PC-3 (cell line): Measurements from ENCODE around the gene TSPEAR. TPM values are rescaled to one million over a fixed set of nuclear protein-coding genes. Genes with fewer than 3 reads are reported as not detected.

ENCODE experiments used
- ATAC-seq: fragments of 200-7000 bp; cut with Tn5 transposase; 2 replicates; pipeline ENCODE4 v1.9.1; 2020; ENCODE audit warnings: mild to moderate bottlenecking, moderate library complexity
- BruUV-seq: library from RNA; stranded (reverse); fragments of 400-500 nt; replicated peaks from 2 replicates; lab custom pipeline; 2021; lab: Mats Ljungman, UMichigan
- CTCF ChIA-PET: fragments of 300-600 bp; sonication (Branson Sonifier 250); formaldehyde crosslinking; loops from one replicate; lab custom pipeline; 2022; ENCODE audit warnings: antibody characterized with exemption; lab: Charles Lee
- POLR2A ChIA-PET: fragments of 300-600 bp; sonication (Branson Sonifier 250); formaldehyde crosslinking; loops from one replicate; lab custom pipeline; 2022; ENCODE audit warnings: antibody characterized with exemption; ENCODE audit not compliant: unreplicated experiment; lab: Charles Lee
- DNase-seq: peaks from one replicate; pipeline ENCODE4 v3.0.0-alpha.2; 2015
- H2AFZ ChIP-seq: fragments of 300-600 bp; sonication (generic); 2 replicates; pipeline ENCODE4 v1.6.0; 2016; ENCODE audit warnings: antibody characterized with exemption, low read length
- H3F3A ChIP-seq: fragments of 300-600 bp; sonication (generic); one replicate; pipeline ENCODE4 v1.6.0; 2017; ENCODE audit warnings: antibody characterized with exemption, low read length, control low read depth, mild to moderate bottlenecking; ENCODE audit not compliant: unreplicated experiment
- H3K27ac ChIP-seq: fragments of 300-600 bp; sonication (generic); 2 replicates; pipeline ENCODE4 v1.5.1; 2016; ENCODE audit warnings: mild to moderate bottlenecking, low read length
- H3K27me3 ChIP-seq: fragments of 300-600 bp; sonication (generic); 2 replicates; pipeline ENCODE4 v1.6.1; 2016; ENCODE audit warnings: low read length, mixed read lengths
- H3K36me3 ChIP-seq: fragments of 300-600 bp; sonication (generic); 2 replicates; pipeline ENCODE4 v1.6.1; 2016; ENCODE audit warnings: low read depth, mixed run types, low read length, mixed read lengths
- H3K4me1 ChIP-seq: fragments of 300-600 bp; sonication (generic); 2 replicates; pipeline ENCODE4 v1.5.1; 2016; ENCODE audit warnings: low read length; ENCODE audit not compliant: insufficient read depth
- H3K4me2 ChIP-seq: fragments of 300-600 bp; sonication (generic); 2 replicates; pipeline ENCODE4 v1.6.0; 2016; ENCODE audit warnings: low read length
- H3K4me3 ChIP-seq: fragments of 300-600 bp; sonication (generic); 2 replicates; pipeline ENCODE4 v1.5.1; 2016; ENCODE audit warnings: mild to moderate bottlenecking, low read length, mixed read lengths
- H3K79me2 ChIP-seq: fragments of 300-600 bp; sonication (generic); 2 replicates; pipeline ENCODE4 v1.6.1; 2017; ENCODE audit warnings: low read length, mixed read lengths
- H3K9ac ChIP-seq: fragments of 300-600 bp; sonication (generic); 2 replicates; pipeline ENCODE4 v1.6.0; 2016; ENCODE audit warnings: mild to moderate bottlenecking, low read length
- H3K9me2 ChIP-seq: fragments of 300-600 bp; sonication (generic); replicated peaks from 2 replicates; pipeline ENCODE4 v1.6.1; 2016; ENCODE audit warnings: mixed run types, low read length, mixed read lengths
- H3K9me3 ChIP-seq: fragments of 300-600 bp; sonication (generic); 2 replicates; pipeline ENCODE4 v1.6.1; 2016; ENCODE audit warnings: low read length, mixed read lengths
- H4K20me1 ChIP-seq: fragments of 300-600 bp; sonication (generic); 2 replicates; pipeline ENCODE4 v1.6.1; 2016; ENCODE audit warnings: low read length, mixed read lengths
- EZH2 ChIP-seq: fragments of 300-600 bp; sonication (generic); IDR thresholded peaks from one replicate; pipeline ENCODE4 v1.6.1; 2017; ENCODE audit warnings: antibody characterized with exemption, mild to moderate bottlenecking, low read length; ENCODE audit not compliant: unreplicated experiment
- EZH2phosphoT487 ChIP-seq: fragments of 300-600 bp; sonication (generic); IDR thresholded peaks from 2 replicates; pipeline ENCODE4 v1.6.1; 2018; ENCODE audit warnings: mild to moderate bottlenecking, antibody characterized with exemption, low read length, borderline replicate concordance
- intact Hi-C: fragments of 100-400 bp; cut with micrococcal nuclease; formaldehyde crosslinking; loops from 2 replicates; pipeline ENCODE4 v1.9.0; 2023
- total RNA-seq: library from RNA; depleted of rRNA; stranded (reverse); fragments of >200 nt; gene quantifications from 2 replicates; pipeline ENCODE4 v1.2.3, GENCODE V29; 2014
- TF ChIP-seq, protein P1 (sequence below): fragments of 300-600 bp; sonication (generic); conservative IDR thresholded peaks from 2 replicates; pipeline ENCODE4 v1.5.1; 2017; ENCODE audit warnings: antibody characterized with exemption, low read depth, mild to moderate bottlenecking, low read length

TSPEAR gene
- total RNA-seq, 1 experiment from 2014 or later: 2.1 TPM

DNA sequence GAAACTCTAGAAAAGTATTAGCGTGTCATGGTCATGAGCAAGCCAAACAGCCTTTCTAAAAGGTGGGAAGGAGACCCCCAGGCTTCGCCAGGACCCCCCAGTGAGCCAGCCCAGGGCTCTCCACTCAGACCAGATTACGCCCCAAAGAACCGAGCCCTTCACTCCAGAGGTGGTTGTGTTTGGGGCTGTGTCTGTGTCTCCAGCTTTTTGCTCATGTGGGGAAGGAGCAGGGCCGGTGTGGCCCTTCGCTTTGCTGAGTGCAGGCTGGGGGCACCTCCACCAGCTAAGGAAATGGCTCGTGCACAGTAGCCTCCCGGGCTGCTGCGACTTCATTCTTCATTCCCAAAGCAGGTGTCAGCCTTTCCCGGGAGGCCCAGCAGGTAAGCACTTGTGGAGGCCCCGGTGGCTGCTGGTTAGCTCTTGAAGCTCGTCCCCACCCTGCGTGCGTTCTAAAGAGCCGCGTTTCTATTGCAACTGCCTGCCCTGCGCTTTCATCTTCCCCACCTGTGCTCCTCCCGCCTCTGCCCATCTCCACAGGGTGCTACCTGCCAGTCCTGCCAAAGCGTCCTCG is 531 bp downstream of the TSPEAR start:
- peak; percentile 5; the same call in 1 of the 2 replicates for ATAC-seq
- no peak overlapping the region for H3K9ac ChIP-seq
- H3K36me3 ChIP-seq: no peaks in the 10 kb centered on the region
- H4K20me1 ChIP-seq: no peaks in the 10 kb centered on the region
- ChIA-PET CTCF (interaction anchor here (1.4 to 1.6 kb wide), 2 partner anchors 32 to 83 kb away, joined by 5 to 7 read pairs; no protein-coding TSS in a partner anchor), POLR2A (no interaction called here)
- peaks cover 11% of the 10 kb centered on the region; the same call in 1 of the 2 replicates for H3K27me3 ChIP-seq
- no peak overlapping the region for H3K4me2 ChIP-seq
- intact Hi-C loops: loop anchor here (5.0 kb wide), 1 partner anchor 76 kb away; no protein-coding TSS in a partner anchor
- DNase-seq: no peak
- BruUV-seq: no TSS peak
- no peaks in the 10 kb centered on the region for H3K9me2 ChIP-seq
- H2AFZ ChIP-seq: no peak overlapping the region
- H3K79me2 ChIP-seq: no peaks in the 10 kb centered on the region
- H3K4me1 ChIP-seq: peaks cover 12% of the 10 kb centered on the region; the same call in 1 of the 2 replicates
- H3F3A ChIP-seq: no peaks in the 10 kb centered on the region
- H3K27ac ChIP-seq: no peak overlapping the region
- TF ChIP-seq EZH2 (no peak), EZH2phosphoT487 (no peak)
- TF ChIP-seq, protein P1, sequence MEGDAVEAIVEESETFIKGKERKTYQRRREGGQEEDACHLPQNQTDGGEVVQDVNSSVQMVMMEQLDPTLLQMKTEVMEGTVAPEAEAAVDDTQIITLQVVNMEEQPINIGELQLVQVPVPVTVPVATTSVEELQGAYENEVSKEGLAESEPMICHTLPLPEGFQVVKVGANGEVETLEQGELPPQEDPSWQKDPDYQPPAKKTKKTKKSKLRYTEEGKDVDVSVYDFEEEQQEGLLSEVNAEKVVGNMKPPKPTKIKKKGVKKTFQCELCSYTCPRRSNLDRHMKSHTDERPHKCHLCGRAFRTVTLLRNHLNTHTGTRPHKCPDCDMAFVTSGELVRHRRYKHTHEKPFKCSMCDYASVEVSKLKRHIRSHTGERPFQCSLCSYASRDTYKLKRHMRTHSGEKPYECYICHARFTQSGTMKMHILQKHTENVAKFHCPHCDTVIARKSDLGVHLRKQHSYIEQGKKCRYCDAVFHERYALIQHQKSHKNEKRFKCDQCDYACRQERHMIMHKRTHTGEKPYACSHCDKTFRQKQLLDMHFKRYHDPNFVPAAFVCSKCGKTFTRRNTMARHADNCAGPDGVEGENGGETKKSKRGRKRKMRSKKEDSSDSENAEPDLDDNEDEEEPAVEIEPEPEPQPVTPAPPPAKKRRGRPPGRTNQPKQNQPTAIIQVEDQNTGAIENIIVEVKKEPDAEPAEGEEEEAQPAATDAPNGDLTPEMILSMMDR: no peak
- H3K4me3 ChIP-seq: no peak overlapping the region
- H3K9me3 ChIP-seq: no peaks in the 10 kb centered on the region

DNA sequence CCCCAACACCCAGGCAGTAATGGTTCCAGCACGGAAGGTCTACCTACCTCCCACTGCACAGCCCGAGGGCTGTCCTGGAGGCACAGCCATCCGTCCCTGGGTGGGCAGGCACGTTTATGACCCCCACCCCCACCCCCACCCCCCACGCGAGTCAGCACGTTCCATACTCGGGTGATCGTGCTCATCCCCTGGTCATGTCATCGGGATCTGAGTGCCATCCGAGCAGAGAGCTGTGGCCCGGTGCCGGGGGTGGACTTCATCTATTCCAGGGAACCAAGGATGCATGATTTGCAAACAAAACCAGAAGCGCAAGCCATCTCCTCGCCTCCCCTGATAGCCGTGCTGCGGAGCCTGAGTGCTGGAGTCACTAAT is 1.1 kb downstream of the TSPEAR start:
- intact Hi-C loops: loop anchor here (5.0 kb wide), 1 partner anchor 77 kb away; no protein-coding TSS in a partner anchor
- Histone ChIP-seq H3K27ac (no peak overlapping the region), H3F3A (no peaks in the 10 kb centered on the region), H3K9me3 (no peaks in the 10 kb centered on the region), H3K9ac (no peak overlapping the region), H3K9me2 (no peaks in the 10 kb centered on the region), H3K36me3 (no peaks in the 10 kb centered on the region), H3K79me2 (no peaks in the 10 kb centered on the region), H4K20me1 (no peaks in the 10 kb centered on the region), H3K4me1 (peaks cover 12% of the 10 kb centered on the region; the same call in 1 of the 2 replicates), H3K27me3 (peaks cover 11% of the 10 kb centered on the region; the same call in 1 of the 2 replicates), H2AFZ (0 out of 2 replicates have a peak overlapping the region, but pooled peaks have one; percentile 16), H3K4me3 (peak overlapping the region; percentile 29; the same call in 1 of the 2 replicates), H3K4me2 (peak overlapping the region; percentile 67)
- ChIA-PET CTCF (interaction anchor here (1.4 to 1.6 kb wide), 2 partner anchors 32 to 83 kb away, joined by 5 to 7 read pairs; no protein-coding TSS in a partner anchor), POLR2A (no interaction called here)
- DNase-seq: no peak
- peak; percentile 15 for ATAC-seq
- TF ChIP-seq EZH2phosphoT487 (no peak), EZH2 (no peak)
- TF ChIP-seq, protein P1: no peak
- BruUV-seq: no TSS peak
